IPS-18a (cell line): ENCODE results near the gene SHISA6.

ENCODE experiments used
- H3K27ac ChIP-seq: one replicate; pipeline ENCODE4 v1.5.1; 2013; ENCODE audit warnings: low read length
- H3K27me3 ChIP-seq: one replicate; pipeline ENCODE4 v1.6.1; 2013; ENCODE audit warnings: mild to moderate bottlenecking, low read length; ENCODE audit not compliant: control insufficient read depth, insufficient read depth
- H3K36me3 ChIP-seq: one replicate; pipeline ENCODE4 v1.6.1; 2013; ENCODE audit warnings: low read depth, low read length; ENCODE audit not compliant: control insufficient read depth
- H3K4me1 ChIP-seq: one replicate; pipeline ENCODE4 v1.6.1; 2013; ENCODE audit warnings: low read depth, low read length; ENCODE audit not compliant: control insufficient read depth
- H3K4me3 ChIP-seq: one replicate; pipeline ENCODE4 v1.5.1; 2013; ENCODE audit warnings: low read length
- H3K9ac ChIP-seq: one replicate; pipeline ENCODE4 v1.6.1; 2013; ENCODE audit warnings: mild to moderate bottlenecking, low read length, moderate library complexity
- H3K9me3 ChIP-seq: one replicate; pipeline ENCODE4 v1.6.1; 2013; ENCODE audit warnings: low read depth, low read length; ENCODE audit not compliant: control insufficient read depth

The SHISA6 gene

DNA sequence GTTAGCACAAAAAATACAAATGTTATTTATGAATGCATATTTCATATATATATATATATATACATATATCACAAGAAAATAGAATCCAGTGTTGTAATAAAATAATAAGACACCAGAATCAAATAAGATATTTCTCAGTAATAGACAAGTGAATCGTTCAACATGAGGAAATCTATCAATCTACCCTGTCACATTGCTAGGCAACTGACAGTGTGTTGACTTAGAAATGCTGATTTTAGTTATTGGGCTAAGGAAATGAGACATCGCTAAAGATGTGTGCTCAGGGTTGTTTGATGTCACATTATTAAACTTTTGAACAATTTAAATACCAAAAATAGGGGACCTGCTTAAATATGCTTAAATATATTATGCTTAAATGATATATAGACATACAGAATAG, 307.4 kb downstream of the SHISA6 start:
- Histone ChIP-seq H3K4me3 (no peak overlapping the region), H3K9me3 (no peaks in the 10 kb centered on the region), H3K9ac (no peak overlapping the region), H3K4me1 (no peaks in the 10 kb centered on the region), H3K27ac (no peak overlapping the region), H3K36me3 (no peaks in the 10 kb centered on the region), H3K27me3 (no peaks in the 10 kb centered on the region)

DNA sequence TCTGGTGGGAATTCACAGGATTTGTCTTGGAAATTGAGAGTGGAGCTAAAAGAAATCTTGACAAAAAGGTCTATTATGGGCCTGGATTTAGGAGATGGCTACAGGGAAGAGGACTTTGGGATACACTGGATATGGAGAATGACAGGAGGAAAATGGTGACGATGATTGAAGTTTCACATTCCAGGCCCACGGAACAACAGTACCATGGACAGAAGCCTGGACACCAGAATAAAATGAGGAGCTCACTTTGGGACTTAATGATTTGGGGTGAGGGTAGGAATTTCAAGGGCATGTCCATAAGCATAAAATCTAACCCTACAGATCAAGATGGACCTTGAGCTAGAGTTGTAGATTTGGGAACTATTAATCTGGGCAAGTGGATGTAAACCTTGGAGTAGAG, 309.4 kb downstream of the SHISA6 start:
- Histone ChIP-seq H3K27me3 (no peaks in the 10 kb centered on the region), H3K4me3 (no peak overlapping the region), H3K36me3 (no peaks in the 10 kb centered on the region), H3K4me1 (no peaks in the 10 kb centered on the region), H3K27ac (no peak overlapping the region), H3K9me3 (no peaks in the 10 kb centered on the region), H3K9ac (no peak overlapping the region)

DNA sequence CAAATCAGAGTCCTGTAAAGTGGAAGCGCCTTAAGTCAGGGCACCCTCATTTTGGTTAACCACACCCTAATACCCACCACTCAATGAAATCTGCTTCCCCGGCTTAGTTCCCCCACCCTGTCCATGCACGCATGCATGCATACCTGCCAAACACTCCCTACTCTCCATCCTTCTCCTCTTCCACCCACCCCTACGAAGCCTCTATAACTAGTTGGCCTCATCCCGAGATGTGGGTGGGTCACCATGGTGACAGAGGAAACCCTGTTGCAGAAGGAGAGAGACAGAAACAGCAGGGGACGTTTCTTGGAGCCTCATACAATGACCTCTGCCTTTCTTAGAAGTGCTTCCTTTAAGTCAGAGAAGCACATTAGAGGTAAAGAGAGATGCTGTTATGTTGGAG, 310.4 kb downstream of the SHISA6 start:
- Histone ChIP-seq H3K9me3 (no peaks in the 10 kb centered on the region), H3K4me3 (no peak overlapping the region), H3K27ac (no peak overlapping the region), H3K27me3 (no peaks in the 10 kb centered on the region), H3K36me3 (no peaks in the 10 kb centered on the region), H3K4me1 (no peaks in the 10 kb centered on the region), H3K9ac (no peak overlapping the region)

DNA sequence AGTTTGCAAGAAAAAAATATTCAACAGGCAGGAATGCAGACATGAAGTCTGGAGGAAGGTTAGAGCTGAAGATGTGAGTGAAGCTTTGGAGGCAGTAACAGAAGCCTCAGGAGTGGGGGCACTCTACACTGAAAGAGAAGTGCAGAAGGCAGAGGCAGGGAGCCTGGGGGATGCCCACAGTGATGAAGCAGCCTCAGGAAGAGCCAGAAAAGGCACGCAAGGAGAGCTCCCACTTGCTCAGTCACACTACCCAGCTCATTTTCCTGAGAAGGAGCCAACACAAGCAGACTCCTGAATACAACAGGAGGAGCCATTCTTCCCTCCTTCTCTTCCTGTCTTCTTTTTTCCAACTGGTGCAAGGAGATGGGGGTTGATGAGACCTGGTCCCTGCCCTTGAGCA, 312.1 kb downstream of the SHISA6 start:
- Histone ChIP-seq H3K27me3 (no peaks in the 10 kb centered on the region), H3K9ac (no peak overlapping the region), H3K4me3 (no peak overlapping the region), H3K4me1 (no peaks in the 10 kb centered on the region), H3K27ac (no peak overlapping the region), H3K9me3 (no peaks in the 10 kb centered on the region), H3K36me3 (no peaks in the 10 kb centered on the region)

DNA sequence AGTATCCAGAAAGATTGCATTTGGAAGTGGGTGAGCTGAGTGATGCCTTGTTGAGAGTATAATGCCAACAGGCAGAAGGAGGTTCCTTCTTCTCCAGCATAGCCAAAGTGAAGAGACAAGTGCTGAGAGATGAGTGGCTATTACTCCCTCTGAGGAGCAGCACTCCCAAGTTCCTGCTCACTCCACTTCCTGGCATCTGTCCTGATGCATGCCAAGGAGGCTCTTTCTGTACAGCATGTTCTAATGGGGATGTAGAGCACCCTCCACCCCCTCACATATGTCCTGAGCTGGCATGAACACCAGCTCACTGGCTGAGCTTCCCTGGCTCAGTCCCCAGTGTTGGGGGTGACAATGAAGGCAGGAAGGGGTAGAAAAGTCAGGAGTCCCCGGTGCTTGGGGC, 313.0 kb downstream of the SHISA6 start:
- no peak overlapping the region for H3K9ac ChIP-seq
- no peaks in the 10 kb centered on the region for H3K9me3 ChIP-seq
- H3K36me3 ChIP-seq, result no peaks in the 10 kb centered on the region
- H3K27me3 ChIP-seq, result no peaks in the 10 kb centered on the region
- H3K27ac ChIP-seq, result no peak overlapping the region
- no peak overlapping the region for H3K4me3 ChIP-seq
- H3K4me1 ChIP-seq, result no peaks in the 10 kb centered on the region

DNA sequence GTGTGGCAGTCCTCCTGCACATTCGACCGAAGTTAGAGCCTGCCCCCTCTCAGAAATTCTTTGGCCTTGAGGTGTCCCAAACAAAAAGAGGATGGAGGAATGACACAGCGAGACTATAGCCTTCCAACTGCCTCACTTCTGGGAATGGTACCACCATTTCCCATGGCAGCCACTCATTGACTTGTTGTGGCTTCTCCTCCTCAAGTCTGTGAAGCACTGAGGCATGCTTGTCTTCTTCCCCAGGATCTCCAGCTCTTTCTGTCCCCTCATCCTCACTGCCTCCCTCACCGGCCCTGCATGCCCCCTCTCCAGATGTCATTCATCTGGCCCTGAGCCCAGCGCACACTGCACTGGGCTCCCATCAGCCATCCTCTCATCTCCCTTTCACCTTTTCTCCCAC, 313.5 kb downstream of the SHISA6 start:
- Histone ChIP-seq H3K4me1 (peaks cover under 1% of the 10 kb centered on the region), H3K4me3 (no peak overlapping the region), H3K27me3 (no peaks in the 10 kb centered on the region), H3K9ac (no peak overlapping the region), H3K36me3 (no peaks in the 10 kb centered on the region), H3K27ac (no peak overlapping the region), H3K9me3 (no peaks in the 10 kb centered on the region)

DNA sequence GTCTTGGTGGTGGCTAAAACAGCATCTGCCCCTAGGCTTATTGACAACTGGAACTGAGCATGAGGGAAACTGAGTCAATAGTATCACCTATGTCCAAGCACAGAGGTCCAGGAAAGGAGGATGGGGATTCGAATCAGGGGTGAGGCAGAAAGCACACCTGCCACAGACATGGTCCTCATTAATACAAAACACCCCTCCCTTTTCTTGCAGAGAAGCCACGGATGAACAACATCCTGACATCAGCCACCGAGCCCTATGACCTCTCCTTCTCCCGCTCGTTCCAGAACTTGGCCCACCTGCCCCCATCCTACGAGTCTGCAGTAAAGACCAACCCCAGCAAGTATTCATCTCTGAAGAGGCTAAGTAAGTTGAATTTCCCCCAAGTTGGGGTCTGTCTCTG, 314.5 kb downstream of the SHISA6 start:
- no peaks in the 10 kb centered on the region for H3K36me3 ChIP-seq
- H3K4me1 ChIP-seq, result peaks cover 4% of the 10 kb centered on the region
- no peak overlapping the region for H3K9ac ChIP-seq
- no peaks in the 10 kb centered on the region for H3K27me3 ChIP-seq
- no peak overlapping the region for H3K4me3 ChIP-seq
- no peak overlapping the region for H3K27ac ChIP-seq
- H3K9me3 ChIP-seq, result no peaks in the 10 kb centered on the region

DNA sequence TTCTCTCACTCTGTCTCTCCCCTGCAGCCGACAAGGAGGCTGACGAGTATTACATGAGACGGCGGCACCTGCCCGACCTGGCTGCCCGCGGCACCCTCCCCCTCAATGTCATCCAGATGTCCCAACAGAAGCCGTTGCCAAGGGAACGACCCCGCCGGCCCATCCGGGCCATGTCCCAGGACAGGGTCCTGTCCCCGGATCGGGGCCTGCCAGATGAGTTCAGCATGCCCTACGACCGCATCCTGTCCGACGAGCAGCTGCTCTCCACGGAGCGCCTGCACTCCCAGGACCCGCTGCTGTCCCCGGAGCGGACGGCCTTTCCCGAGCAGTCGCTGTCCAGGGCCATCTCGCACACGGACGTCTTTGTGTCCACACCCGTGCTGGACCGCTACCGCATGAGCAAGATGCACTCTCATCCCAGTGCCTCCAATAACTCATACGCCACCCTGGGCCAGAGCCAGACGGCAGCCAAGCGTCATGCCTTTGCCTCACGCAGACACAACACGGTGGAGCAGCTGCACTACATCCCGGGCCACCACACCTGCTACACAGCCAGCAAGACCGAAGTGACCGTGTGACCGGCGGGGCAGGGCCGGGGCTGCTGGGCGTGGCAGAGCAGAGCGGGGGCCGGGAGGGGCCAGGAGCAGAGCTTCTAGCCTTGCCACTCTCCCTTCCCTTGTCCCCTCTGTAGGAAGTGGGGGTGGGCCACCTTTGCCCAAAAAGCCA, 316.9 kb downstream of the SHISA6 start:
- Histone ChIP-seq H3K27ac (no peak overlapping the region), H3K9me3 (no peaks in the 10 kb centered on the region), H3K9ac (no peak overlapping the region), H3K4me1 (peaks cover 4% of the 10 kb centered on the region), H3K4me3 (no peak overlapping the region), H3K27me3 (no peaks in the 10 kb centered on the region), H3K36me3 (no peaks in the 10 kb centered on the region)

DNA sequence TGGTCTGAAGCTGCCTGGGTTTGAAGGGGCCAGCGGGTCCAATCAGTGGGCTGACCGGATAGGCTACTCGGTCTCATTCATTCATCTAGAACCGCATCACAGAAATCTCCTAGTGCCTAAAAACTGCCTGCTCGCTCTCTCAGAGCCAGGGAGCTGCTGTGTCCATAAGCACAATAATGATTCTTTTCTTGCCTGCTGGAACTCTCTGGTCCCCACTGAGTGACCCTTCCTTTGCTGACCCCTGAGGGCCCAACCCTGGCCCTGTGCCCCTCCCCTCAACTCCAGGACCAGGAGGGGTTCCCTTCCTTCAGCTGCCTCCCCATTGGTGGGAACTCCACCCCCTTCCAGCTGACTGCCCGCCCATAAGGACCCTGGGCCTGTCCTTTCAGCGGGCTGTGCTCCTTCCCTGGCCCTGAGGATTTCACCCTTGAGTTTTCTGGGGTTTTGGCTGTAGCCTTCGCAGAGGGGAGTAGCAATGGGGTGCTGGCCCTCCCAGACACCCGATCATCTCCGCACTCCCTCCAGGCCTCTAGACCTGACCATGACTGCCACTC, 317.7 kb downstream of the SHISA6 start:
- Histone ChIP-seq H3K4me1 (peaks cover 4% of the 10 kb centered on the region), H3K27me3 (no peaks in the 10 kb centered on the region), H3K36me3 (no peaks in the 10 kb centered on the region), H3K4me3 (no peak overlapping the region), H3K27ac (no peak overlapping the region), H3K9ac (no peak overlapping the region), H3K9me3 (no peaks in the 10 kb centered on the region)

DNA sequence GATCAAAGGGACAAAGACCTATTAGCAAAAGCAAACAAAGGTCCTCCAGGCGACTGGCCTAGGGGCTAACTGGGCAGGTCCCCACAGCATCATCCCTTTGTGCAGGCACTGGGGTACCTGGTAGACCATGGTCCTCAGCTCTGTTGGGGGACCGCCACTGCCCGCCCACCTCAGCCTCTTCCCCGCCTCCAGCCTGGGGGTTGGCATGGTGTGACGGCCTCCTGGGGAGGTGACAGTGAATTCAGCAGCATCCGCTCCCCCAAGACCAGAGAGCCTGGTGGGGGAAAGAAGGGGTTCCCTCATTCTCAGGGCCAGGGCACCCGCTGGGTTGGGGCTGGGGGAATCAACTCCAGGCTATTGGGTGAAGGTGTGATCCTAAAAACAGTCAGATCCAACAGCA, 318.6 kb downstream of the SHISA6 start:
- Histone ChIP-seq H3K9me3 (no peaks in the 10 kb centered on the region), H3K4me1 (peaks cover 4% of the 10 kb centered on the region), H3K36me3 (no peaks in the 10 kb centered on the region), H3K27ac (no peak overlapping the region), H3K27me3 (no peaks in the 10 kb centered on the region), H3K4me3 (no peak overlapping the region), H3K9ac (no peak overlapping the region)

DNA sequence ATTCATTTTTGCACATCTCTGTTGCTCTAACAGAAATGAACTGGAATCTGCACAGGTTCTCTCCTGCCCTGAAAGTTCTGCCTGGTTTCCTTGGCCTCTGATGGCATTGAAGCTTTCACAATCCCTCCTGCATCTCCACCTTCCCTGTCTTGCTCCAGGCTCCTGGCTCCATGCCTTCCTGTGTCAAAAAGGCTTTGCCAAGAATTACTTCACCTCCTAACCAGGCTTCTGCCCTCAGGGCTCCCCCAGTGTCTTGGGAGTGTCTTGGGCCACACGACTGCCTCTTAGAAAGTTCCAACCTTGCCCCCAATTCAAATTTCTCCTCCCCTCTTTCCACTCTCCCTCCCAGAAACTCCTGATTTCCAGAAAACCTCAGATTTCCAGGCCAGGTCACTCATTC, 320.3 kb downstream of the SHISA6 start:
- H3K27me3 ChIP-seq, result no peaks in the 10 kb centered on the region
- H3K4me1 ChIP-seq, result peaks cover 4% of the 10 kb centered on the region
- H3K9ac ChIP-seq, result no peak overlapping the region
- no peak overlapping the region for H3K4me3 ChIP-seq
- H3K27ac ChIP-seq, result no peak overlapping the region
- no peaks in the 10 kb centered on the region for H3K9me3 ChIP-seq
- H3K36me3 ChIP-seq, result no peaks in the 10 kb centered on the region

DNA sequence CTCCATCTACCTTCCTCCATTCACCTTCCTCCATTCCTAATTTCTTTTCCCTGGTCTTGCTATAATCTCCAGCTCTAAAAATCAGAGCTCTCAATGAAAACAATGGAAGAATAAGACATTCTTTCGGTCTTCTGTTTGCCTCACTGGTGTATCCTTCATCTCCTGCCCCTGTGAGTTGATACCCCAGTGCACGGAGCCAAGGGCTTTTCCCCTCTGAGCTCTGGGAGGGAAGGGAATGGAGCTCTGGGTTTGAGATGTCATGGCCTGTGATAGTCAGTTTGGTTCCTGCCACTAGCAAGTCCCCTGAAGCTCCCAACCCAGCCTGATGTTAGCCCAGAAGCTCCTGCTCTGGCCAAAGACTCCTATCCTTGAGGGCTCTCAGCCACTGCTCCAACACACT, 320.7 kb downstream of the SHISA6 start:
- Histone ChIP-seq H3K36me3 (no peaks in the 10 kb centered on the region), H3K4me3 (no peak overlapping the region), H3K27me3 (no peaks in the 10 kb centered on the region), H3K9ac (no peak overlapping the region), H3K27ac (no peak overlapping the region), H3K9me3 (no peaks in the 10 kb centered on the region), H3K4me1 (peaks cover 4% of the 10 kb centered on the region)
